Upper lobe of right lung (tissue), 1 donor: Measurements from ENCODE around the gene ZNF44. TPM values are rescaled to one million over a fixed set of nuclear protein-coding genes. Genes with fewer than 3 reads are reported as not detected.
A peak's percentile ranks its signal among the peaks of the same experiment; 100 is the strongest.

Experiments used
- ATAC-seq: fragments of 200-7000 bp; cut with Tn5 transposase; one replicate; pipeline ENCODE4 v1.9.1; 2020; ENCODE audit warnings: mild to moderate bottlenecking, moderate library complexity
- DNase-seq: peaks from one replicate; pipeline ENCODE4 v3.0.0-alpha.2; 2020
- H3K27ac ChIP-seq: fragments of 200-600 bp; one replicate; pipeline ENCODE4 v1.8.0; 2022
- H3K27me3 ChIP-seq: fragments of 200-600 bp; one replicate; pipeline ENCODE4 v1.8.0; 2022; ENCODE audit warnings: mild to moderate bottlenecking
- H3K36me3 ChIP-seq: fragments of 200-600 bp; one replicate; pipeline ENCODE4 v1.8.0; 2022
- H3K4me1 ChIP-seq: fragments of 200-600 bp; one replicate; pipeline ENCODE4 v1.8.0; 2022
- H3K4me3 ChIP-seq: fragments of 200-600 bp; one replicate; pipeline ENCODE4 v1.8.0; 2022; ENCODE audit warnings: mild to moderate bottlenecking
- H3K9me3 ChIP-seq: fragments of 200-600 bp; one replicate; pipeline ENCODE4 v1.8.0; 2022
- CTCF ChIP-seq: fragments of 200-600 bp; IDR thresholded peaks from one replicate; pipeline ENCODE4 v1.8.0; 2022; ENCODE audit warnings: antibody characterized with exemption
- intact Hi-C: fragments of 100-400 bp; cut with DNase I; formaldehyde crosslinking; loops from one replicate; pipeline ENCODE4 v1.11.0; 2022
- long read RNA-seq: library from polyadenylated mRNA; unstranded; transcript quantifications from one replicate; pipeline ENCODE4 v2.0.0, GENCODE V29; 2021
- total RNA-seq: library from RNA; stranded (reverse); fragmentation: NEBNext Ultra II Directional; extraction: Animal tissue kit (Norgen Biotek cat#: 25700); gene quantifications from one replicate; pipeline ENCODE4 v1.2.1, GENCODE V29; 2021
- donor health status: DM: no; HTN: yes; CAD: no; lungs with severe emphysema.

Gene ZNF44
- 12.6 TPM for total RNA-seq
- long read RNA-seq, transcript ZNF44-202 (4 exons, 2,119 nt) = major isoform, 5 of 22 reads
- long read RNA-seq, partial matches to known transcripts = 1 of 22 reads
- long read RNA-seq, other reads (novel, unspliced or antisense) = 15 of 22 reads

GRCh38 chr19:12294249-12295158 is at the start of gene ZNF44:
Gene ZNF44 (minus strand): TSS chr19:12294883. CDS start chr19:12294694, 189 bp downstream.
- H3K4me1 ChIP-seq = peaks cover 19% of the 10 kb centered on the region
- H3K27ac ChIP-seq = peak within 1 kb of the TSS; percentile 99
- H3K27me3 ChIP-seq = no peaks in the 10 kb centered on the region
- H3K4me3 ChIP-seq = peak within 1 kb of the TSS; percentile 97
- ATAC-seq = peak; percentile 98
- no peak for TF ChIP-seq CTCF
- intact Hi-C loops = no loop called here
- no peaks in the 10 kb centered on the region for H3K36me3 ChIP-seq
- H3K9me3 ChIP-seq = no peaks in the 10 kb centered on the region
- peak; percentile 98 for DNase-seq

GRCh38 chr19:12333162-12334159 is 38.8 kb upstream of the ZNF44 start, which contains the start of gene ZNF563:
Gene ZNF563 (minus strand): TSS chr19:12333633. CDS start chr19:12333482, 151 bp downstream.
- Histone ChIP-seq H3K27me3 (no peaks in the 10 kb centered on the region), H3K36me3 (no peaks in the 10 kb centered on the region), H3K4me1 (peaks cover 14% of the 10 kb centered on the region), H3K9me3 (no peaks in the 10 kb centered on the region), H3K4me3 (peak within 1 kb of the TSS; percentile 67), H3K27ac (peak within 1 kb of the TSS; percentile 95)
- intact Hi-C loops = no loop called here
- DNase-seq (peak; percentile 99), ATAC-seq (peak; percentile 100)
- TF ChIP-seq CTCF = no peak

GRCh38 chr19:12331211-12331941 is 36.7 kb upstream of the ZNF44 start:
- H3K27me3 ChIP-seq = no peaks in the 10 kb centered on the region
- H3K27ac ChIP-seq = no peak overlapping the region
- no peak for DNase-seq
- H3K9me3 ChIP-seq = no peaks in the 10 kb centered on the region
- intact Hi-C loops = no loop called here
- TF ChIP-seq CTCF = no peak
- ATAC-seq = no peak
- peaks cover 14% of the 10 kb centered on the region for H3K4me1 ChIP-seq
- no peaks in the 10 kb centered on the region for H3K36me3 ChIP-seq
- no peak overlapping the region for H3K4me3 ChIP-seq

GRCh38 chr19:12330340-12330739 is 35.7 kb upstream of the ZNF44 start:
- intact Hi-C loops = no loop called here
- Histone ChIP-seq H3K4me1 (peaks cover 14% of the 10 kb centered on the region), H3K27me3 (no peaks in the 10 kb centered on the region), H3K27ac (no peak overlapping the region), H3K4me3 (no peak overlapping the region), H3K36me3 (no peaks in the 10 kb centered on the region), H3K9me3 (no peaks in the 10 kb centered on the region)
- DNase-seq (no peak), ATAC-seq (no peak)
- TF ChIP-seq CTCF = no peak

- DNase-seq (no peak), ATAC-seq (no peak)
- Histone ChIP-seq H3K9me3 (no peaks in the 10 kb centered on the region), H3K4me3 (no peak overlapping the region), H3K36me3 (peaks cover 10% of the 10 kb centered on the region), H3K27ac (no peak overlapping the region), H3K27me3 (no peaks in the 10 kb centered on the region), H3K4me1 (no peaks in the 10 kb centered on the region)
- no peak for TF ChIP-seq CTCF
- intact Hi-C loops = no loop called here
These were observed 31.0 kb upstream of the ZNF44 start for GRCh38 chr19:12325690-12326089.
